Thymus (tissue), 11 donors: ENCODE measurements around the gene FIZ1. TPM values are rescaled to one million over a fixed set of nuclear protein-coding genes. Genes with fewer than 3 reads are reported as not detected.
"Not testable (repeated sequence)": the region's sequence is repeated elsewhere in the genome, so short reads cannot be mapped to it uniquely, and the experiment has no call there.

Experiments
- DNase-seq, 9 donors: peaks; one replicate each; pipeline ENCODE4 v3.0.0-alpha.2; 2013; ENCODE audit warnings: low spot score in 9 of 9, low read depth in 6 of 9, missing footprints in 1 of 9
- H3K27ac ChIP-seq, 2 donors: one replicate each; pipeline ENCODE4 v1.5.1; 2013; ENCODE audit warnings: control low read depth in 1 of 2, low read depth in 1 of 2, low read length in 1 of 2, mild to moderate bottlenecking in 1 of 2, moderate library complexity in 1 of 2
- H3K27me3 ChIP-seq, 2 donors: one replicate each; pipeline ENCODE4 v1.5.1; 2013; ENCODE audit warnings: low read length in 1 of 2; ENCODE audit not compliant: control insufficient read depth in 2 of 2, insufficient read depth in 1 of 2
- H3K36me3 ChIP-seq, 2 donors: one replicate each; pipeline ENCODE4 v1.5.1; 2013; ENCODE audit warnings: low read length in 1 of 2, mild to moderate bottlenecking in 1 of 2, moderate library complexity in 1 of 2; ENCODE audit not compliant: control insufficient read depth in 2 of 2, insufficient read depth in 2 of 2
- H3K4me1 ChIP-seq, 2 donors: one replicate each; pipeline ENCODE4 v1.5.1; 2013; ENCODE audit warnings: low read length in 2 of 2; ENCODE audit not compliant: control insufficient read depth in 2 of 2, insufficient read depth in 2 of 2
- H3K4me3 ChIP-seq, 2 donors: one replicate each; pipeline ENCODE4 v1.5.1; 2013; ENCODE audit warnings: low read length in 2 of 2, control low read depth in 1 of 2, mild to moderate bottlenecking in 1 of 2
- H3K9me3 ChIP-seq, 2 donors: one replicate each; pipeline ENCODE4 v1.5.1; 2013; ENCODE audit warnings: low read length in 1 of 2, mild to moderate bottlenecking in 1 of 2; ENCODE audit not compliant: control insufficient read depth in 2 of 2, insufficient read depth in 1 of 2
- WGBS: extraction: QIAGEN DNeasy Blood & Tissue Kit; methylation state at CpG from one replicate; pipeline ENCODE4 v1.1.7; 2013; 5-methylcytosine and 5-hydroxymethylcytosine counted together
- polyA plus RNA-seq: library from polyadenylated mRNA; stranded (reverse); fragments of 200-250 nt; gene quantifications from one replicate; pipeline ENCODE4 v1.2.3, GENCODE V29; 2013
- total RNA-seq: library from RNA; stranded (reverse); fragments of 120-200 nt; gene quantifications from one replicate; pipeline ENCODE4 v1.2.4, GENCODE V29; 2013
- donor health status: healthy.

FIZ1 gene
- total and polyA plus RNA-seq, 2 donors, result 4.6 to 11.9 TPM

DNA sequence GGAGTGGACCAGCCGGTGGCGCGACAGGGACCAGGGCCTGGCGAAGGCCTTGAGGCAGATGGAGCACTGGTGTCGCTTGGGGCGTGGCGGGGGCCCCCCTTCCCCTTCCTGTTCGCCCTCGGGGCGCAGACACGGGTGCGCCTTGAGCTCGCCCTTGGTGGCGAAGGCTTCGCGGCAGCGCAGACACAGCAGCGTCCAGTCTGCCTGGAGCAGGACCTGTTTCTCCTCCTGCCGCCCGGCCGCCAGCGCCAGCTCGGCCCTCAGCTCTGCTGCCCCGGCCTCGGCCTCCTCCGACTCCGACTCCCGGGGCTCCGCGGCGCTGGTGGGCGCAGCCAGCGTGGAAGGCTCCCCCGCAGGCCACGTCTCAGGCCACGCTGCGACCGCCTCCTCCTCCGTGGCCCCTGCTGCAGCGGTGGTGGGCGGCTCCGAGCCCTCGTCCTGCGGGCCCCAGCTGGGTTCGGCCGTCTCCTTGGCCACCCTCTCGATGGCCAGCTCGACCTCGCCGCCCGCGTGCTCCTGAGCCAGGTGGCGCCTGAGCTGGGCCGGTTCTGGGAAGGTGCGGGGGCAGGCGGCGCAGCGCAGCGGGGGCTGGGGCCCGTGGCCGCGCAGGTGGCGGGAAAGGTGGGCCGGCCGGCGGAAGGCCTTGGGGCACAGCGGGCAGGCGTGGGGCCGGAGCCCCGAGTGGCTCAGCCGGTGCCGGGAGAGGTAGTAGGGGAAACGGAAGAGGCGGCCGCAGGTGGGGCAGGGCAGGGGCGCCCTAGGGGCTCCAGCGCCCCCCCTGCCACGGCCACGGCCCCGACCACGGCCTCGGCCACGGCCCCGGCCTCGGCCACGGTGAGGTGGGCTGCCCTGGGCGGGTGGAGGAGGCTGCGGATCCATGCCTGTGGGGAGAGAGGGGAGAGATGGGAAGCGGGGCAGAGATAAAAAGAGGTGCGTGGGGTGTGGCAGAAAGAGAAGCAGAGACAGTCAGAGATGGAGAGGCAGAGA is 20.3 kb downstream of the FIZ1 start:
- peaks cover 9 to 10% of the 10 kb centered on the region in 2 donors for H3K4me1 ChIP-seq
- no peak overlapping the region for H3K27ac ChIP-seq
- no peak overlapping the region for H3K4me3 ChIP-seq
- H3K9me3 ChIP-seq, result no peaks in the 10 kb centered on the region
- H3K27me3 ChIP-seq, result no peaks in the 10 kb centered on the region
- 97% methylated on average over 90 of the region's 90 CpGs for WGBS
- peaks cover 5 to 21% of the 10 kb centered on the region in 2 donors for H3K36me3 ChIP-seq
- no peak for DNase-seq

DNA sequence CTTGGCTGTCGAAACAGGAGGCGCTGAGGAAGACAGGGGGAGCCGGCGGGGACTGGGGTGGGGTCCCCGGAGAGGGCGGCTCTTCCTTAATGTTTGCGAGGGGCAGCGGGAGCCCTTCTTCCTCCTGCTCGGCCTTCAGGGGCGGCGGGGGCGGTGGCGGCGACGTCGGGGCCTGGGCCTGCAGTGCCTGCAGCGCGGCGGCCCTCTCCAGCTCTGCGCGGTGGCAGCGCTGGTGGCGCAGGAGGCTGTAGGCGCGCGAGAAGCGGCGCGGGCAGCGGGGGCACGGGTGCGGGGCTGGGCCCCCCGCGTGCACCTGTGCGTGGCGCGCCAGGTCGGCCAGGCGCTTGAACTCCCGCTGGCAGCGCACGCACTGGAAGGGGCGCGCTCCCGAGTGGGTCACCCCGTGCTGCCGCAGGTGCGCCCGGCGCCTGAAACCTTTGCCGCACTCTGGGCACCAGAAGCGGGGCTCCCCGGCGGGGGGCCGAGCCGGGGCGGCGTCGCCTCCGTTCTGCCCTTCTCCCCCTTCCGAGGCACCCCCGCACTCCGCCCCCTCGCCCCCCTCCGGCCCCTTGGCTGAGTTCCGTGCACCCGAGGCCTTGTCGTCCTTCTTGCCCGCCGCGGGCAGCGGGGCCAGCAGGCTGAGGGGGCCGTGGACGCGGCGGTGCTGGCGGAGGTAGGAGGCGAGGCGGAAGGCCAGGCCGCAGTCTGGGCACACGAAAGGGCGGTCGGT is 21.1 kb downstream of the FIZ1 start:
- no peak overlapping the region for H3K4me3 ChIP-seq
- no peaks in the 10 kb centered on the region for H3K27me3 ChIP-seq
- no peak for DNase-seq
- H3K27ac ChIP-seq, result no peak overlapping the region
- 98% methylated on average over 83 of the region's 83 CpGs for WGBS
- no peaks in the 10 kb centered on the region for H3K9me3 ChIP-seq
- peaks cover 5 to 21% of the 10 kb centered on the region in 2 donors for H3K36me3 ChIP-seq
- H3K4me1 ChIP-seq, result peaks cover 9 to 10% of the 10 kb centered on the region in 2 donors

- no peak overlapping the region for H3K27ac ChIP-seq
- 97% methylated on average over 5 of the region's 5 CpGs for WGBS
- peaks cover 5 to 21% of the 10 kb centered on the region in 2 donors for H3K36me3 ChIP-seq
- H3K9me3 ChIP-seq, result no peaks in the 10 kb centered on the region
- DNase-seq, result no peak
- H3K4me1 ChIP-seq, result peaks cover 9% of the 10 kb centered on the region in 2 donors
- no peaks in the 10 kb centered on the region for H3K27me3 ChIP-seq
- H3K4me3 ChIP-seq, result no peak overlapping the region
These were observed 22.6 kb downstream of the FIZ1 start for GRCh38 chr19:55576746-55577145.

GRCh38 chr19:55573929-55574328 is 25.4 kb downstream of the FIZ1 start:
- not testable (repeated sequence) for H3K27ac ChIP-seq, H3K4me1 ChIP-seq, H3K4me3 ChIP-seq, H3K9me3 ChIP-seq, H3K27me3 ChIP-seq, DNase-seq
- peaks cover 5 to 18% of the 10 kb centered on the region in 2 donors for H3K36me3 ChIP-seq
- 99% methylated on average over 6 of the region's 6 CpGs for WGBS

- not testable (repeated sequence) for H3K27ac ChIP-seq, H3K36me3 ChIP-seq, H3K4me1 ChIP-seq, H3K9me3 ChIP-seq, DNase-seq, H3K27me3 ChIP-seq, H3K4me3 ChIP-seq
- 96% methylated on average over 5 of the region's 5 CpGs for WGBS
These were observed 29.8 kb downstream of the FIZ1 start for GRCh38 chr19:55569477-55569876.

- no peak overlapping the region for H3K27ac ChIP-seq
- no peak for DNase-seq
- no peaks in the 10 kb centered on the region for H3K4me1 ChIP-seq
- H3K27me3 ChIP-seq, result peaks cover 0 to 12% of the 10 kb centered on the region in 2 donors
- H3K4me3 ChIP-seq, result no peak overlapping the region
- H3K36me3 ChIP-seq, result no peaks in the 10 kb centered on the region
- no peaks in the 10 kb centered on the region for H3K9me3 ChIP-seq
These were observed 31.5 kb downstream of the FIZ1 start for GRCh38 chr19:55567708-55568328.

DNA sequence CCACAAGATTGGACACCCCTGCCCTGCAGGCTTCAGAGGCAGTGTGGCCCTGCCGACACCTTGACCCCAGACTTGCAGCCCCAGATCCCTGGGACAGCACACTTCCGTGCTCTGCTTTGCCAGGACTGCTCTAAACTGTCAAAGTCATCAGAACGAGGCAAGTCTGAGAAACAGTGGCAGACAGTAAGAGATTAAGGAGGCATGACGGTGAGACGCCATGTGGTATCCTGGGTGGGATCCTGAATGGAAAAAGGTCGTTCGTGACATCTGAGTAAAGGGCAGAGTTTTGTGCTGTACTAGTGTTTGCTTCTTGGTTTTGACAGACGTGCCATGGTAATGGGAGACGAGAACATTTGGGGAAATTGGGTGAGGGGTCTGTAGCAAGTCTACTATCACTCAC is 32.5 kb downstream of the FIZ1 start:
- DNase-seq, result no peak
- Histone ChIP-seq H3K4me3 (no peak overlapping the region), H3K9me3 (no peaks in the 10 kb centered on the region), H3K27me3 (peaks cover 0 to 12% of the 10 kb centered on the region in 2 donors), H3K27ac (no peak overlapping the region), H3K4me1 (no peaks in the 10 kb centered on the region), H3K36me3 (no peaks in the 10 kb centered on the region)
- WGBS, result 67% methylated on average over 9 of the region's 9 CpGs

DNA sequence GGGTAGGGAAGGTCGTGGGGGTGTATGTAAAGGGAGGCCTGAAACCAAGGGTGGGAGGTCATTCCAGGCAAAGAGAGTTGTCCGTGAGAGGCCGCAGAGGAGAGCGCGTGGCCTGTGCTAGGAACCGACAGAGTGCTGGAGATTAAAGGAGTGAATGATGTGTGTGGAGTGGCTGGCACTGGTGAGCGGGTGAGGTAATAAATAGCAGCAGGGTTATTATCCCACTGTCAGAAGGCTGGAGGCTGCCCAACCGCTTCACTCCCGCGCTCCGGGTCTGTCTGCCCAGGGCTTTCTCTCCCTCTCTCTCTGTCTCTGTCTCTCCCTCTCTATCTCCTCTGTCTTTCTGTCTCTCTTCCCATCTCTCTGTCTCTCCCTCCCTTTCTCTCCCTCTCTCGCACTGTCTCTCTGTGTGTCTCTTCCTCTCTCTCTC is 36.0 kb downstream of the FIZ1 start:
- H3K9me3 ChIP-seq, result peaks cover 0 to 3% of the 10 kb centered on the region in 2 donors
- no peak for DNase-seq
- H3K36me3 ChIP-seq, result no peaks in the 10 kb centered on the region
- 89% methylated on average over 12 of the region's 12 CpGs for WGBS
- no peak overlapping the region for H3K27ac ChIP-seq
- H3K27me3 ChIP-seq, result peaks cover 0 to 14% of the 10 kb centered on the region in 2 donors
- no peak overlapping the region for H3K4me3 ChIP-seq
- H3K4me1 ChIP-seq, result no peaks in the 10 kb centered on the region

DNA sequence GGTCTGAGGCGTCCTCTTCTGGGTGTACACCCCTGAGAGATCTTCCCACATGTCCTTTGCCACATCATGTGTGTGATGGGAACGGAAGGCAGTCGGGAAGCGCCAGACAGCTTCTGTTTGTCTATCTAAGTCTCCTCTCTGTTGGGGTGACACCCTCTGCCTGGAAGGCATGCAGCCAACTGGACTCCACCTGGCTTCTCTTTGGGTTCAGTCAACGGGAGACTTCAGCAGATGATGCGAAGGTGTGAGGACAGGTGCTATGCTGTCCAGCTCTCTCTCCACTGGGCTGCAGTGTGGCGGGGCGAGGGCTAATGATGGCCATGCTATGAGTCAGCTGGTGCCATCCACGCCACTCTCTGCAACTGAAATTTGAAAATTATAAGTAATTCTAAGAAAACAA is 39.6 kb downstream of the FIZ1 start:
- WGBS, result 93% methylated on average over 9 of the region's 9 CpGs
- no peak for DNase-seq
- no peak overlapping the region for H3K4me3 ChIP-seq
- H3K27me3 ChIP-seq, result peaks cover 0 to 10% of the 10 kb centered on the region in 2 donors
- no peak overlapping the region for H3K27ac ChIP-seq
- no peaks in the 10 kb centered on the region for H3K4me1 ChIP-seq
- peaks cover 0 to 3% of the 10 kb centered on the region in 2 donors for H3K9me3 ChIP-seq
- H3K36me3 ChIP-seq, result no peaks in the 10 kb centered on the region
